ENCODE measurements around the gene NKX2-1. TPM values are rescaled to one million over a fixed set of nuclear protein-coding genes. Genes with fewer than 3 reads are reported as not detected.

The NKX2-1 gene
- polyA plus RNA-seq, 1 of the 3 experiments (the other 2 are of a cell fraction), result not detected

DNA sequence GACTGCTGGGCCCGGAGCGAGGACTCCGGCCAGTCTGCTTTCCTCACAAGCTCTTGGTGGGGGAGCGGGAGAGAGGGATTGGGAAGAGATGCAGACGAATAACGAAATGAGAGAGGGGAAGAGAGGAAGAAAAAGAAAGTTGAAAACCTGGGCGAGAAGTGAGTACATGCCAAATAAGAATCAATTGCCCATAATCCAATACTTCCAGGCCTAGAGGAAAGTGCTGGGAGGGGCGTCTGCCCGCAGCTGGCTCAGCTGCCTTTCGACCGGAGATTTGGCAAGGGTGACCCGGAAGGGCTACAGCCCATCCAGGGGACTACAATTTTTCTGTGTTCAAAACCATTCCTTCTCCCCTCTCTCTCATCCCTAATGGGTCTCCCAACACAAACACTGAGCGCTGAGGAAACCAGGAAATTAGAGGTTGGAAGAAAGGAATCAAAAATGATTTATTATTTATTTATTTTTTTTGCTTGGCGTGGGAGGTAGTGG is 4.9 kb downstream of the NKX2-1 start (continued):
- TF ChIP-seq EZH2phosphoT487 (IDR thresholded peaks at IDR 0.05; ENCODE audit: borderline replicate concordance, low read depth) (no peak), GABPA (IDR thresholded peaks at IDR 0.05; ENCODE audit: low read depth) (no peak), JUND (IDR thresholded peaks at IDR 0.05) (no peak)

DNA sequence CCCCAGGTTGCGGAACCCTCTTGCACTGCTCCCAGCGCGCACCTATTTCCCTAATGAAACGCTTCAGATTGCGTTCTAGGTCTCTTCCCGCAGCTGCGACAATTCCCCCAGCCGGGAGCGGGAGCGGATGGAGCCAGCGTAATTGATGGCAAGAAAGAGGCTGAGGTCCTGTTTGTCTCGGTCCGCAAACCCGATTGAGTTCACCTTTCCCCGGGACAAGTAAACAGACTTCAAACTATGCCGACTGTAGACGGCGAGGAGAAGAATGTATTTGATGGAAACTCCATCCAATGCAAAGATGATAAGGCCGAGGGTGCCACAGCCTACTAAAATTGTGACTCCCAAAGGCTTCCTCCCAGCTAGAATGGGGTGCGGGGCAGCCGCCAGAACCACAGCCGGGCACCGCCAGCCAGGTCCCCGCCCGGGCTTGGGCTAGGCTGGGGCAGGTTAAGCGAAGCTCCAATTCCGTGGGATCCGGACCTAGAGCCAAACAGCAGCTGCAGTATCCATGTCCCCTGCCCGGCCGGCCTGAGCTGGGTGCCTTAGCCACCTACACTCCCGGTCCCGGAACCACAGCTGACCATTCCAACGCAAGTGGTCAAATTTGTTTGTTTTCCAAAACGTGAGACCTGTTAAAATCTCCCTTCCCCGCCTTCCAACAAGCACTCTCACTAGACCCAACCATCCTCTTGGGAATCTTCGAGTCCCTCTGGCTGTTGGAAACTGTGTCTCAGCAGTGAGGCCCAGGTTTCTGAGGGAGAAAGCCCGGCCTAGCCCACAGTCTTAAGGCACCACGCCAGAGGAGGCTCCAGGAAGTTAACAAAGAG is 5.5 kb downstream of the NKX2-1 start:
- no peak overlapping the region for H2AFZ ChIP-seq (ENCODE audit: low read depth)
- 7% methylated on average over 27 of the region's 38 CpGs for WGBS (ENCODE audit: low lambda C conversion rate)
- no peaks in the 10 kb centered on the region for H3K4me1 ChIP-seq (ENCODE audit: control insufficient read depth in 1 of 2, insufficient read depth in 2 of 2, low read depth in 1 of 2, low read length in 1 of 2)
- no peak overlapping the region for H3K9ac ChIP-seq
- no peaks in the 10 kb centered on the region for H4K20me1 ChIP-seq (ENCODE audit: insufficient read depth)
- peaks cover 94% of the 10 kb centered on the region for H3K27me3 ChIP-seq (ENCODE audit: insufficient read depth)
- no peak overlapping the region for H3K4me3 ChIP-seq (ENCODE audit: low read depth in 2 of 2, low read length in 1 of 2)
- CTCF ChIA-PET, result interaction anchor here (0.9 kb wide), 1 partner anchor 11 kb away, joined by 3 read pairs; no protein-coding TSS in a partner anchor
- no peaks in the 10 kb centered on the region for H3K36me3 ChIP-seq (replicated peaks in 1 of 2; ENCODE audit: control insufficient read depth in 1 of 2, insufficient read depth in 2 of 2, low read length in 1 of 2)
- DNase-seq, result no peak
- no peaks in the 10 kb centered on the region for H3K9me2 ChIP-seq
- POLR2A ChIA-PET, result no interaction called here
- TF ChIP-seq TEAD4 (IDR thresholded peaks at IDR 0.05; ENCODE audit: borderline replicate concordance, insufficient read depth) (no peak), MEF2A (IDR thresholded peaks at IDR 0.05; ENCODE audit: borderline replicate concordance, low read depth) (no peak), FOXJ3 (CRISPR knock-in tag; IDR thresholded peaks at IDR 0.05) (no peak), SMC3 (IDR thresholded peaks at IDR 0.05; ENCODE audit: low read depth, low read length) (no peak), YY1 (IDR thresholded peaks at IDR 0.05; ENCODE audit: low read depth) (no peak), MXI1 (IDR thresholded peaks at IDR 0.05; ENCODE audit: low read depth, low read length) (no peak), TCF12 (IDR thresholded peaks at IDR 0.05) (no peak), ELF1 (IDR thresholded peaks at IDR 0.05) (no peak), TAF1 (IDR thresholded peaks at IDR 0.05; ENCODE audit: borderline replicate concordance, low read depth, low read length) (no peak), FOSL2 (IDR thresholded peaks at IDR 0.05; ENCODE audit: borderline replicate concordance, low read depth) (no peak), JUND (IDR thresholded peaks at IDR 0.05) (no peak), RXRA (IDR thresholded peaks at IDR 0.05; ENCODE audit: borderline replicate concordance, low read depth) (no peak), RFX5 (IDR thresholded peaks at IDR 0.05; ENCODE audit: low read length) (no peak)
- TF ChIP-seq, protein P1, sequence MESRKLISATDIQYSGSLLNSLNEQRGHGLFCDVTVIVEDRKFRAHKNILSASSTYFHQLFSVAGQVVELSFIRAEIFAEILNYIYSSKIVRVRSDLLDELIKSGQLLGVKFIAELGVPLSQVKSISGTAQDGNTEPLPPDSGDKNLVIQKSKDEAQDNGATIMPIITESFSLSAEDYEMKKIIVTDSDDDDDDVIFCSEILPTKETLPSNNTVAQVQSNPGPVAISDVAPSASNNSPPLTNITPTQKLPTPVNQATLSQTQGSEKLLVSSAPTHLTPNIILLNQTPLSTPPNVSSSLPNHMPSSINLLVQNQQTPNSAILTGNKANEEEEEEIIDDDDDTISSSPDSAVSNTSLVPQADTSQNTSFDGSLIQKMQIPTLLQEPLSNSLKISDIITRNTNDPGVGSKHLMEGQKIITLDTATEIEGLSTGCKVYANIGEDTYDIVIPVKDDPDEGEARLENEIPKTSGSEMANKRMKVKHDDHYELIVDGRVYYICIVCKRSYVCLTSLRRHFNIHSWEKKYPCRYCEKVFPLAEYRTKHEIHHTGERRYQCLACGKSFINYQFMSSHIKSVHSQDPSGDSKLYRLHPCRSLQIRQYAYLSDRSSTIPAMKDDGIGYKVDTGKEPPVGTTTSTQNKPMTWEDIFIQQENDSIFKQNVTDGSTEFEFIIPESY (IDR thresholded peaks at IDR 0.05; ENCODE audit: borderline replicate concordance, low read depth), result no peak
- TF ChIP-seq, protein P2, sequence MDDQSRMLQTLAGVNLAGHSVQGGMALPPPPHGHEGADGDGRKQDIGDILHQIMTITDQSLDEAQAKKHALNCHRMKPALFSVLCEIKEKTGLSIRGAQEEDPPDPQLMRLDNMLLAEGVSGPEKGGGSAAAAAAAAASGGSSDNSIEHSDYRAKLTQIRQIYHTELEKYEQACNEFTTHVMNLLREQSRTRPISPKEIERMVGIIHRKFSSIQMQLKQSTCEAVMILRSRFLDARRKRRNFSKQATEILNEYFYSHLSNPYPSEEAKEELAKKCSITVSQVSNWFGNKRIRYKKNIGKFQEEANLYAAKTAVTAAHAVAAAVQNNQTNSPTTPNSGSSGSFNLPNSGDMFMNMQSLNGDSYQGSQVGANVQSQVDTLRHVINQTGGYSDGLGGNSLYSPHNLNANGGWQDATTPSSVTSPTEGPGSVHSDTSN (IDR thresholded peaks at IDR 0.05), result no peak
- TF ChIP-seq, protein P3, sequence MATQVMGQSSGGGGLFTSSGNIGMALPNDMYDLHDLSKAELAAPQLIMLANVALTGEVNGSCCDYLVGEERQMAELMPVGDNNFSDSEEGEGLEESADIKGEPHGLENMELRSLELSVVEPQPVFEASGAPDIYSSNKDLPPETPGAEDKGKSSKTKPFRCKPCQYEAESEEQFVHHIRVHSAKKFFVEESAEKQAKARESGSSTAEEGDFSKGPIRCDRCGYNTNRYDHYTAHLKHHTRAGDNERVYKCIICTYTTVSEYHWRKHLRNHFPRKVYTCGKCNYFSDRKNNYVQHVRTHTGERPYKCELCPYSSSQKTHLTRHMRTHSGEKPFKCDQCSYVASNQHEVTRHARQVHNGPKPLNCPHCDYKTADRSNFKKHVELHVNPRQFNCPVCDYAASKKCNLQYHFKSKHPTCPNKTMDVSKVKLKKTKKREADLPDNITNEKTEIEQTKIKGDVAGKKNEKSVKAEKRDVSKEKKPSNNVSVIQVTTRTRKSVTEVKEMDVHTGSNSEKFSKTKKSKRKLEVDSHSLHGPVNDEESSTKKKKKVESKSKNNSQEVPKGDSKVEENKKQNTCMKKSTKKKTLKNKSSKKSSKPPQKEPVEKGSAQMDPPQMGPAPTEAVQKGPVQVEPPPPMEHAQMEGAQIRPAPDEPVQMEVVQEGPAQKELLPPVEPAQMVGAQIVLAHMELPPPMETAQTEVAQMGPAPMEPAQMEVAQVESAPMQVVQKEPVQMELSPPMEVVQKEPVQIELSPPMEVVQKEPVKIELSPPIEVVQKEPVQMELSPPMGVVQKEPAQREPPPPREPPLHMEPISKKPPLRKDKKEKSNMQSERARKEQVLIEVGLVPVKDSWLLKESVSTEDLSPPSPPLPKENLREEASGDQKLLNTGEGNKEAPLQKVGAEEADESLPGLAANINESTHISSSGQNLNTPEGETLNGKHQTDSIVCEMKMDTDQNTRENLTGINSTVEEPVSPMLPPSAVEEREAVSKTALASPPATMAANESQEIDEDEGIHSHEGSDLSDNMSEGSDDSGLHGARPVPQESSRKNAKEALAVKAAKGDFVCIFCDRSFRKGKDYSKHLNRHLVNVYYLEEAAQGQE (IDR thresholded peaks at IDR 0.05; ENCODE audit: low read depth, low read length), result no peak
- TF ChIP-seq, protein P4, sequence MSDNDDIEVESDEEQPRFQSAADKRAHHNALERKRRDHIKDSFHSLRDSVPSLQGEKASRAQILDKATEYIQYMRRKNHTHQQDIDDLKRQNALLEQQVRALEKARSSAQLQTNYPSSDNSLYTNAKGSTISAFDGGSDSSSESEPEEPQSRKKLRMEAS (IDR thresholded peaks at IDR 0.05; ENCODE audit: low read depth), result no peak
- H3K9me3 ChIP-seq, result no peaks in the 10 kb centered on the region
- H3K27ac ChIP-seq (ENCODE audit: low read depth in 2 of 2, low read length in 1 of 2), result no peak overlapping the region
- no peaks in the 10 kb centered on the region for H3K79me2 ChIP-seq (ENCODE audit: insufficient read depth)
- no peaks in the 10 kb centered on the region for H3F3A ChIP-seq (replicated peaks; ENCODE audit: insufficient read depth)
- H3K4me2 ChIP-seq, result no peak overlapping the region

Data from SK-N-SH (cell line).